Activated naive CD8-positive, alpha-beta T cell treated with anti-CD3 and anti-CD28 coated beads for 36 hours (primary cell): ENCODE results near the gene OR1M1. TPM values are rescaled to one million over a fixed set of nuclear protein-coding genes. Genes with fewer than 3 reads are reported as not detected.
"Not testable (repeated sequence)": the region's sequence is repeated elsewhere in the genome, so short reads cannot be mapped to it uniquely, and the experiment has no call there.

Experiments used
- DNase-seq: peaks from one replicate; pipeline ENCODE4 v3.0.0; 2021
- H3K27ac Mint-ChIP-seq: one replicate; pipeline ENCODE4 v1.8.0; 2022; ENCODE audit warnings: mild to moderate bottlenecking, moderate library complexity, mixed read lengths
- H3K27me3 Mint-ChIP-seq: one replicate; pipeline ENCODE4 v1.8.0; 2022; ENCODE audit warnings: mild to moderate bottlenecking, mixed read lengths
- H3K36me3 Mint-ChIP-seq: one replicate; pipeline ENCODE4 v1.8.0; 2021; ENCODE audit warnings: mild to moderate bottlenecking, mixed read lengths
- H3K4me1 Mint-ChIP-seq: one replicate; pipeline ENCODE4 v1.8.0; 2021; ENCODE audit warnings: mixed read lengths
- H3K4me3 Mint-ChIP-seq: one replicate; pipeline ENCODE4 v1.8.0; 2022; ENCODE audit warnings: mild to moderate bottlenecking, moderate library complexity, mixed read lengths
- H3K9me3 Mint-ChIP-seq: one replicate; pipeline ENCODE4 v1.8.0; 2022; ENCODE audit warnings: mixed read lengths
- total RNA-seq, 2 experiments: library from RNA; stranded (reverse); gene quantifications; one replicate each; pipeline ENCODE4 v1.2.3, GENCODE V29; 2021

The OR1M1 gene
- total RNA-seq, 2 experiments from 2014 or later, result not detected

GRCh38 chr19:9060564-9061340, 26.1 kb upstream of the OR1M1 start:
- H3K4me1 Mint-ChIP-seq, result no peaks in the 10 kb centered on the region
- no peak overlapping the region for H3K4me3 Mint-ChIP-seq
- no peaks in the 10 kb centered on the region for H3K36me3 Mint-ChIP-seq
- DNase-seq, result no peak
- H3K27ac Mint-ChIP-seq, result no peak overlapping the region
- H3K9me3 Mint-ChIP-seq, result no peaks in the 10 kb centered on the region
- peaks cover 3% of the 10 kb centered on the region for H3K27me3 Mint-ChIP-seq

GRCh38 chr19:9061879-9062278, 25.0 kb upstream of the OR1M1 start:
- no peak overlapping the region for H3K4me3 Mint-ChIP-seq

GRCh38 chr19:9065457-9066014, 21.3 kb upstream of the OR1M1 start:
- H3K27me3 Mint-ChIP-seq, result no peaks in the 10 kb centered on the region
- no peaks in the 10 kb centered on the region for H3K4me1 Mint-ChIP-seq
- H3K36me3 Mint-ChIP-seq, result no peaks in the 10 kb centered on the region
- H3K4me3 Mint-ChIP-seq, result no peak overlapping the region
- H3K9me3 Mint-ChIP-seq, result no peaks in the 10 kb centered on the region
- no peak overlapping the region for H3K27ac Mint-ChIP-seq
- no peak for DNase-seq

More at GRCh38 chr19:9061879-9062278, 25.0 kb upstream of the OR1M1 start:
- DNase-seq, result no peak
- Mint-ChIP-seq H3K27ac (no peak overlapping the region), H3K4me1 (no peaks in the 10 kb centered on the region), H3K9me3 (no peaks in the 10 kb centered on the region), H3K27me3 (peaks cover 3% of the 10 kb centered on the region), H3K36me3 (no peaks in the 10 kb centered on the region)

GRCh38 chr19:9070066-9070465, 16.8 kb upstream of the OR1M1 start:
- no peak overlapping the region for H3K4me3 Mint-ChIP-seq
- DNase-seq, result no peak
- H3K4me1 Mint-ChIP-seq, result no peaks in the 10 kb centered on the region
- H3K27ac Mint-ChIP-seq, result no peak overlapping the region
- H3K27me3 Mint-ChIP-seq, result no peaks in the 10 kb centered on the region
- H3K36me3 Mint-ChIP-seq, result no peaks in the 10 kb centered on the region
- no peaks in the 10 kb centered on the region for H3K9me3 Mint-ChIP-seq

GRCh38 chr19:9071720-9072119, 15.1 kb upstream of the OR1M1 start:
- not testable (repeated sequence) for DNase-seq, H3K27me3 Mint-ChIP-seq, H3K9me3 Mint-ChIP-seq, H3K4me1 Mint-ChIP-seq, H3K27ac Mint-ChIP-seq, H3K36me3 Mint-ChIP-seq, H3K4me3 Mint-ChIP-seq

GRCh38 chr19:9073806-9074205, 13.1 kb upstream of the OR1M1 start:
- DNase-seq, result no peak
- H3K27ac Mint-ChIP-seq, result no peak overlapping the region
- H3K27me3 Mint-ChIP-seq, result no peaks in the 10 kb centered on the region
- H3K4me1 Mint-ChIP-seq, result no peaks in the 10 kb centered on the region
- no peaks in the 10 kb centered on the region for H3K36me3 Mint-ChIP-seq
- no peak overlapping the region for H3K4me3 Mint-ChIP-seq
- no peaks in the 10 kb centered on the region for H3K9me3 Mint-ChIP-seq

- Mint-ChIP-seq H3K27ac (peak overlapping the region; percentile 20), H3K9me3 (no peaks in the 10 kb centered on the region), H3K4me3 (no peak overlapping the region), H3K36me3 (no peaks in the 10 kb centered on the region), H3K27me3 (no peaks in the 10 kb centered on the region), H3K4me1 (peaks cover 3% of the 10 kb centered on the region)
- peak; percentile 11 for DNase-seq
Measured at GRCh38 chr19:9075064-9075949, 11.6 kb upstream of the OR1M1 start.

- H3K36me3 Mint-ChIP-seq, result no peaks in the 10 kb centered on the region
- H3K27me3 Mint-ChIP-seq, result no peaks in the 10 kb centered on the region
- H3K4me1 Mint-ChIP-seq, result peaks cover 3% of the 10 kb centered on the region
- no peak overlapping the region for H3K27ac Mint-ChIP-seq
- H3K4me3 Mint-ChIP-seq, result no peak overlapping the region
- no peak for DNase-seq
- H3K9me3 Mint-ChIP-seq, result no peaks in the 10 kb centered on the region
Measured at GRCh38 chr19:9076901-9077300, 10.0 kb upstream of the OR1M1 start.

GRCh38 chr19:9078651-9079050, 8.2 kb upstream of the OR1M1 start:
- H3K4me3 Mint-ChIP-seq, result no peak overlapping the region
- no peak overlapping the region for H3K27ac Mint-ChIP-seq
- H3K9me3 Mint-ChIP-seq, result no peaks in the 10 kb centered on the region
- H3K36me3 Mint-ChIP-seq, result no peaks in the 10 kb centered on the region
- H3K4me1 Mint-ChIP-seq, result peaks cover 3% of the 10 kb centered on the region
- no peaks in the 10 kb centered on the region for H3K27me3 Mint-ChIP-seq
- DNase-seq, result no peak

GRCh38 chr19:9107375-9107774, 20.5 kb downstream of the OR1M1 start, which contains the start of gene OR7G2:
Gene OR7G2, minus strand, starts transcription at chr19:9107475. Its CDS starts 4,232 bp downstream, at chr19:9103243.
- Mint-ChIP-seq H3K4me1 (peaks cover 3% of the 10 kb centered on the region), H3K9me3 (no peaks in the 10 kb centered on the region), H3K4me3 (no peak within 1 kb of the TSS), H3K27me3 (peaks cover 32% of the 10 kb centered on the region), H3K27ac (no peak within 1 kb of the TSS), H3K36me3 (no peaks in the 10 kb centered on the region)
- DNase-seq, result no peak

- Mint-ChIP-seq H3K27me3 (peaks cover 28% of the 10 kb centered on the region), H3K36me3 (no peaks in the 10 kb centered on the region), H3K4me1 (peaks cover 3% of the 10 kb centered on the region), H3K27ac (no peak overlapping the region), H3K9me3 (no peaks in the 10 kb centered on the region), H3K4me3 (no peak overlapping the region)
- no peak for DNase-seq
Measured at GRCh38 chr19:9109959-9110358, 23.1 kb downstream of the OR1M1 start.

GRCh38 chr19:9115307-9115813, 28.5 kb downstream of the OR1M1 start, which contains the start of gene OR7G1:
Gene OR7G1, minus strand, starts transcription at chr19:9115763. Its CDS starts 0 bp downstream, at chr19:9115763.
- H3K27me3 Mint-ChIP-seq, result peaks cover 35% of the 10 kb centered on the region
- H3K4me1 Mint-ChIP-seq, result no peaks in the 10 kb centered on the region
- no peaks in the 10 kb centered on the region for H3K36me3 Mint-ChIP-seq
- no peak within 1 kb of the TSS for H3K27ac Mint-ChIP-seq
- H3K4me3 Mint-ChIP-seq, result no peak within 1 kb of the TSS
- DNase-seq, result no peak
- no peaks in the 10 kb centered on the region for H3K9me3 Mint-ChIP-seq

- no peaks in the 10 kb centered on the region for H3K9me3 Mint-ChIP-seq
- H3K27ac Mint-ChIP-seq, result no peak overlapping the region
- DNase-seq, result no peak
- H3K4me1 Mint-ChIP-seq, result no peaks in the 10 kb centered on the region
- H3K36me3 Mint-ChIP-seq, result no peaks in the 10 kb centered on the region
- no peak overlapping the region for H3K4me3 Mint-ChIP-seq
- H3K27me3 Mint-ChIP-seq, result peaks cover 41% of the 10 kb centered on the region
Measured at GRCh38 chr19:9116547-9116946, 29.7 kb downstream of the OR1M1 start.

- H3K36me3 Mint-ChIP-seq, result no peaks in the 10 kb centered on the region
- peaks cover 37% of the 10 kb centered on the region for H3K27me3 Mint-ChIP-seq
- H3K9me3 Mint-ChIP-seq, result no peaks in the 10 kb centered on the region
- DNase-seq, result no peak
- H3K4me1 Mint-ChIP-seq, result peaks cover 6% of the 10 kb centered on the region
- no peak within 1 kb of the TSS for H3K4me3 Mint-ChIP-seq
- H3K27ac Mint-ChIP-seq, result no peak within 1 kb of the TSS
Measured at GRCh38 chr19:9126900-9127405, 40.1 kb downstream of the OR1M1 start, which contains the start of gene OR7G3. Gene OR7G3, minus strand, starts transcription at chr19:9126950. Its CDS starts 0 bp downstream, at chr19:9126950.

- H3K27me3 Mint-ChIP-seq, result peaks cover 34% of the 10 kb centered on the region
- H3K4me3 Mint-ChIP-seq, result no peak overlapping the region
- H3K36me3 Mint-ChIP-seq, result no peaks in the 10 kb centered on the region
- H3K9me3 Mint-ChIP-seq, result no peaks in the 10 kb centered on the region
- peaks cover 6% of the 10 kb centered on the region for H3K4me1 Mint-ChIP-seq
- no peak for DNase-seq
- H3K27ac Mint-ChIP-seq, result no peak overlapping the region
Measured at GRCh38 chr19:9128171-9128570, 41.3 kb downstream of the OR1M1 start.
